ENCODE results near the gene CRX. TPM values are rescaled to one million over a fixed set of nuclear protein-coding genes. Genes with fewer than 3 reads are reported as not detected.
A peak's percentile ranks its signal among the peaks of the same experiment; 100 is the strongest.

CRX gene
- total RNA-seq, 2 donors from 2014 or later, result 0.34 TPM; not detected in 1

DNA sequence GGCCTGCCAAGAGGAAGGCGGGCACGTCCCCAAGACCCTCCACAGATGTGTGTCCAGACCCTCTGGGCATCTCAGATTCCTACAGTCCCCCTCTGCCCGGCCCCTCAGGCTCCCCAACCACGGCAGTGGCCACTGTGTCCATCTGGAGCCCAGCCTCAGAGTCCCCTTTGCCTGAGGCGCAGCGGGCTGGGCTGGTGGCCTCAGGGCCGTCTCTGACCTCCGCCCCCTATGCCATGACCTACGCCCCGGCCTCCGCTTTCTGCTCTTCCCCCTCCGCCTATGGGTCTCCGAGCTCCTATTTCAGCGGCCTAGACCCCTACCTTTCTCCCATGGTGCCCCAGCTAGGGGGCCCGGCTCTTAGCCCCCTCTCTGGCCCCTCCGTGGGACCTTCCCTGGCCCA is 17.7 kb downstream of the CRX start:
- Histone ChIP-seq H3K27ac (no peak overlapping the region), H3K4me3 (no peak overlapping the region), H3K27me3 (replicated peaks; ENCODE audit: insufficient read depth) (no peaks in the 10 kb centered on the region), H3K4me1 (replicated peaks) (no peaks in the 10 kb centered on the region), H3K36me3 (no peaks in the 10 kb centered on the region), H3K9me3 (no peaks in the 10 kb centered on the region)
- 79% methylated on average over 16 of the region's 16 CpGs for WGBS
- intact Hi-C loops (cut with DNase I), result no loop called here
- no peak for DNase-seq (ENCODE audit: low spot score)
- TF ChIP-seq POLR2AphosphoS5 (IDR thresholded peaks at IDR 0.05), result no peak
- TF ChIP-seq, protein P1, sequence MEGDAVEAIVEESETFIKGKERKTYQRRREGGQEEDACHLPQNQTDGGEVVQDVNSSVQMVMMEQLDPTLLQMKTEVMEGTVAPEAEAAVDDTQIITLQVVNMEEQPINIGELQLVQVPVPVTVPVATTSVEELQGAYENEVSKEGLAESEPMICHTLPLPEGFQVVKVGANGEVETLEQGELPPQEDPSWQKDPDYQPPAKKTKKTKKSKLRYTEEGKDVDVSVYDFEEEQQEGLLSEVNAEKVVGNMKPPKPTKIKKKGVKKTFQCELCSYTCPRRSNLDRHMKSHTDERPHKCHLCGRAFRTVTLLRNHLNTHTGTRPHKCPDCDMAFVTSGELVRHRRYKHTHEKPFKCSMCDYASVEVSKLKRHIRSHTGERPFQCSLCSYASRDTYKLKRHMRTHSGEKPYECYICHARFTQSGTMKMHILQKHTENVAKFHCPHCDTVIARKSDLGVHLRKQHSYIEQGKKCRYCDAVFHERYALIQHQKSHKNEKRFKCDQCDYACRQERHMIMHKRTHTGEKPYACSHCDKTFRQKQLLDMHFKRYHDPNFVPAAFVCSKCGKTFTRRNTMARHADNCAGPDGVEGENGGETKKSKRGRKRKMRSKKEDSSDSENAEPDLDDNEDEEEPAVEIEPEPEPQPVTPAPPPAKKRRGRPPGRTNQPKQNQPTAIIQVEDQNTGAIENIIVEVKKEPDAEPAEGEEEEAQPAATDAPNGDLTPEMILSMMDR (IDR thresholded peaks at IDR 0.05), result no peak
- TF ChIP-seq POLR2A (IDR thresholded peaks at IDR 0.05), result no peak

DNA sequence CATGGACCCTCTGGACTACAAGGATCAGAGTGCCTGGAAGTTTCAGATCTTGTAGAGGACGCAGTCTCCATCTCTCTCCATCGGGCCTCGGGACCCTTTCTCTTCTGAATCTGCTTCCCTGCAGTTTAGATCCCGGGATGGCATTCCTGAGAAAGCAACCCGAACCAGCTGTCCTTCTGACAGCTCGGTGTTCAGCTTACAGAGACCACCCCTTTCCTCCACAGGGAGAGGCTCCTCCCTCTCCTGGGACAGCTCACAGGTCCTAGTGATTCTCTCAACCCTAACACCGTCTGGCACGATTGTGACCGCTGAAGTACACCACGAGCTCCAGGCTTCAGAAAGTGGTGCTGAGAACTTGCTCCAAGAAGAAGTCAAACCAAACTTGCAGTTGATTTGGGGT is 18.2 kb downstream of the CRX start:
- DNase-seq (ENCODE audit: low spot score), result no peak
- no peak for TF ChIP-seq POLR2AphosphoS5 (IDR thresholded peaks at IDR 0.05)
- no peak for TF ChIP-seq POLR2A (IDR thresholded peaks at IDR 0.05)
- TF ChIP-seq, protein P1 (IDR thresholded peaks at IDR 0.05), result no peak
- 12% methylated on average over 10 of the region's 10 CpGs for WGBS

GRCh38 chr19:47842941-47843340 is 21.2 kb downstream of the CRX start:
- no peak for DNase-seq (ENCODE audit: low spot score)
- Histone ChIP-seq H3K9me3 (no peaks in the 10 kb centered on the region), H3K4me1 (replicated peaks) (no peaks in the 10 kb centered on the region), H3K27ac (no peak overlapping the region), H3K27me3 (replicated peaks; ENCODE audit: insufficient read depth) (no peaks in the 10 kb centered on the region), H3K36me3 (no peaks in the 10 kb centered on the region), H3K4me3 (no peak overlapping the region)
- WGBS, result 39% methylated on average over 5 of the region's 5 CpGs
- TF ChIP-seq, protein P1 (IDR thresholded peaks at IDR 0.05), result no peak
- TF ChIP-seq POLR2AphosphoS5 (IDR thresholded peaks at IDR 0.05) (no peak), POLR2A (IDR thresholded peaks at IDR 0.05) (no peak)
- intact Hi-C loops (cut with DNase I), result no loop called here

More for the DNA sequence above, 18.2 kb downstream of the CRX start:
- Histone ChIP-seq H3K4me3 (no peak overlapping the region), H3K9me3 (no peaks in the 10 kb centered on the region), H3K27me3 (replicated peaks; ENCODE audit: insufficient read depth) (no peaks in the 10 kb centered on the region), H3K27ac (no peak overlapping the region), H3K36me3 (no peaks in the 10 kb centered on the region), H3K4me1 (replicated peaks) (no peaks in the 10 kb centered on the region)
- intact Hi-C loops (cut with DNase I), result no loop called here

GRCh38 chr19:47848425-47848822 is 26.7 kb downstream of the CRX start:
- H3K36me3 ChIP-seq, result no peaks in the 10 kb centered on the region
- no peak overlapping the region for H3K4me3 ChIP-seq
- TF ChIP-seq POLR2A (IDR thresholded peaks at IDR 0.05) (no peak), POLR2AphosphoS5 (IDR thresholded peaks at IDR 0.05) (no peak)
- TF ChIP-seq, protein P1 (IDR thresholded peaks at IDR 0.05), result no peak
- H3K4me1 ChIP-seq (replicated peaks), result no peaks in the 10 kb centered on the region
- intact Hi-C loops (cut with DNase I), result no loop called here
- WGBS, result 61% methylated on average over 10 of the region's 10 CpGs
- H3K9me3 ChIP-seq, result no peaks in the 10 kb centered on the region
- no peak for DNase-seq (ENCODE audit: low spot score)
- peaks cover 8% of the 10 kb centered on the region for H3K27me3 ChIP-seq (replicated peaks; ENCODE audit: insufficient read depth)
- no peak overlapping the region for H3K27ac ChIP-seq

DNA sequence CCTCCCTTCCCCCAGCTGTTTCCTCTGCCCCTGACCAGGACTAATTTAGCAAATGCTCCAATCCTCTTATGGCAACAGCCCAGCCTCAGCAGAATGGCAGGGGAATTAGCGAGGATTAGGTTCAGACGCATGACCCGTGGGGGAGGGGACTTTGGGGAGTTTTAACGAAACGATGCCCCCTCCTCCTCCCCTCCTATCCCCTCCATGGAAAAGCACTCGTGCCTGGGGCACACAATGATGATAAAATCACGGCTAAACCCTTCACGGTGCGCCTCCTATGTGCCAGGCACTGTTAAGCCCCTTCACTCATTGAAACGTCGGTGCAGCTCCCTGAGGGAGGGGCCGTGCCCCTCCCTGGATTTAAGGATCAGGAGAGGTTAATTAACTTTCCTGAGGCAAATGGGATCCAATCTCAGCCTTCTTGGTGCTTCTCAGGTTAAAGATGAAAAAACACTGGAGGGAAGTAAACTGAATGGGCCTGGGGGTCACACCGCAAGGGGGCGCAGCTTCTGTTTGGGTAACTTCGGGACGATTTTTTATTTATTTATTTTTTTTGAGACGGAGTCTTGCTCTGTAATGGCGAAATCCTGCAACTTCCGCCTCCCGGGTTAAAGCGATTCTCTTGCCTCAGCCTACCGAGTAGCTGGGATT is 27.2 kb downstream of the CRX start:
- Histone ChIP-seq H3K4me3 (no peak overlapping the region), H3K27me3 (replicated peaks; ENCODE audit: insufficient read depth) (peaks cover 8% of the 10 kb centered on the region), H3K4me1 (replicated peaks) (no peaks in the 10 kb centered on the region), H3K27ac (no peak overlapping the region), H3K9me3 (no peaks in the 10 kb centered on the region), H3K36me3 (no peaks in the 10 kb centered on the region)
- WGBS, result 4% methylated on average over 22 of the region's 22 CpGs
- TF ChIP-seq POLR2A (IDR thresholded peaks at IDR 0.05) (no peak), POLR2AphosphoS5 (IDR thresholded peaks at IDR 0.05) (no peak)
- TF ChIP-seq, protein P1 (IDR thresholded peaks at IDR 0.05), result peak in 1 of 4 experiments; percentile 25
- no peak for DNase-seq (ENCODE audit: low spot score)
- intact Hi-C loops (cut with DNase I), result no loop called here

Measured in prostate gland (tissue), 2 donors.